GM12878 (cell line): Measurements from ENCODE around the gene OR5K1. TPM values are rescaled to one million over a fixed set of nuclear protein-coding genes. Genes with fewer than 3 reads are reported as not detected.

Source experiments
- ATAC-seq: fragments of 200-7000 bp; cut with Tn5 transposase; 3 replicates; pipeline ENCODE4 v1.9.1; 2020; ENCODE audit warnings: mild to moderate bottlenecking, moderate library complexity
- BruUV-seq: library from RNA; stranded (reverse); fragments of 400-500 nt; replicated peaks from 2 replicates; lab custom pipeline; 2021; lab: Mats Ljungman, UMichigan
- CTCF ChIA-PET: fragments of 300-600 bp; sonication (Branson Sonifier 250); formaldehyde crosslinking; extraction: SDS; loops from one replicate; lab custom pipeline; 2021; ENCODE audit warnings: inconsistent platforms; lab: Yijun Ruan, JAX
- POLR2A ChIA-PET: fragments of 350-600 bp; formaldehyde crosslinking; extraction: SDS; loops from one replicate; lab custom pipeline; 2021; ENCODE audit warnings: inconsistent platforms; lab: Charles Lee
- RAD21 ChIA-PET: fragments of 300-600 bp; sonication (Branson Sonifier 250); formaldehyde crosslinking; loops from one replicate; lab custom pipeline; 2023; ENCODE audit warnings: antibody characterized with exemption; ENCODE audit not compliant: unreplicated experiment; lab: Charles Lee
- SMC1A ChIA-PET: fragments of 300-600 bp; sonication (Branson Sonifier 250); formaldehyde crosslinking; loops from one replicate; lab custom pipeline; 2023; ENCODE audit not compliant: unreplicated experiment, uncharacterized antibody; lab: Charles Lee
- DNase-seq: peaks from one replicate; pipeline ENCODE4 v3.0.0-alpha.2; 2011; ENCODE audit warnings: low read depth, low spot score
- FAIRE-seq: peaks from 3 replicates; lab custom pipeline; 2011; peaks lifted over from hg19 to GRCh38; lab: Jason Lieb, UNC
- H2AFZ ChIP-seq: 2 replicates; pipeline ENCODE4 v1.6.0; 2011; ENCODE audit warnings: low read depth, low read length, control low read depth; ENCODE audit not compliant: control insufficient read depth
- H3K27ac ChIP-seq: 2 replicates; pipeline ENCODE4 v1.5.1; 2011; ENCODE audit warnings: control low read depth; ENCODE audit not compliant: control insufficient read depth, insufficient read depth
- H3K27me3 ChIP-seq, 2 experiments: replicated peaks in 1 of 2; 2 replicates each; pipeline versions ENCODE4 v1.6.0 to v1.6.1; 2011; ENCODE audit warnings: low read length in 1 of 2; ENCODE audit not compliant: control insufficient read depth in 2 of 2, insufficient read depth in 2 of 2
- H3K36me3 ChIP-seq, 2 experiments: 2 replicates each; pipeline ENCODE4 v1.5.1; 2011; ENCODE audit warnings: low read length in 1 of 2; ENCODE audit not compliant: control insufficient read depth in 2 of 2, insufficient read depth in 2 of 2
- H3K4me1 ChIP-seq: 2 replicates; pipeline ENCODE4 v1.6.1; 2011; ENCODE audit warnings: mild to moderate bottlenecking, low read length, moderate library complexity, mixed read lengths; ENCODE audit not compliant: control insufficient read depth, insufficient read depth
- H3K4me2 ChIP-seq: 2 replicates; pipeline ENCODE4 v1.6.0; 2011; ENCODE audit warnings: control low read depth; ENCODE audit not compliant: control insufficient read depth, insufficient read depth
- H3K4me3 ChIP-seq: fragments of 200-600 bp; sonication (generic); 2 replicates; pipeline ENCODE4 v1.5.1; 2016
- H3K79me2 ChIP-seq: 2 replicates; pipeline ENCODE4 v1.6.0; 2011; ENCODE audit warnings: low read length; ENCODE audit not compliant: control insufficient read depth, insufficient read depth
- H3K9ac ChIP-seq: 2 replicates; pipeline ENCODE4 v1.8.0; 2011; ENCODE audit warnings: low read length, control low read depth, mixed read lengths; ENCODE audit not compliant: control insufficient read depth, insufficient read depth
- H3K9me3 ChIP-seq: replicated peaks from 3 replicates; pipeline ENCODE4 v1.5.1; 2011; ENCODE audit warnings: mild to moderate bottlenecking, low read length; ENCODE audit not compliant: control insufficient read depth, insufficient read depth
- H4K20me1 ChIP-seq: 2 replicates; pipeline ENCODE4 v1.6.0; 2011; ENCODE audit not compliant: control insufficient read depth, insufficient read depth
- BACH1 ChIP-seq: fragments of 450-650 bp; IDR thresholded peaks from 2 replicates; pipeline ENCODE4 v1.6.1; 2017; ENCODE audit warnings: mild to moderate bottlenecking, borderline replicate concordance
- BCL11A ChIP-seq: IDR thresholded peaks from 2 replicates; pipeline ENCODE4 v1.6.1; 2011; ENCODE audit warnings: low read depth, low read length
- CBX3 ChIP-seq: fragments of 200-600 bp; sonication (generic); IDR thresholded peaks from 2 replicates; pipeline ENCODE4 v1.6.1; 2016; ENCODE audit warnings: low read depth, borderline replicate concordance
- CHD4 ChIP-seq: fragments of 200-600 bp; sonication (generic); IDR thresholded peaks from 2 replicates; pipeline ENCODE4 v1.6.1; 2016; ENCODE audit warnings: mild to moderate bottlenecking
- EED ChIP-seq: sonication (generic); IDR thresholded peaks from 2 replicates; pipeline ENCODE4 v1.6.1; 2016; ENCODE audit warnings: antibody characterized with exemption, low read depth
- HDAC2 ChIP-seq: fragments of 200-600 bp; sonication (generic); IDR thresholded peaks from 2 replicates; pipeline ENCODE4 v1.6.1; 2017
- MLLT1 ChIP-seq: fragments of 450-650 bp; IDR thresholded peaks from 2 replicates; pipeline ENCODE4 v1.6.1; 2016; ENCODE audit warnings: mild to moderate bottlenecking
- NBN ChIP-seq: fragments of 450-650 bp; IDR thresholded peaks from 2 replicates; pipeline ENCODE4 v1.6.1; 2016
- NFXL1 ChIP-seq: fragments of 450-650 bp; IDR thresholded peaks from 2 replicates; pipeline ENCODE4 v1.6.1; 2017; ENCODE audit warnings: antibody characterized with exemption, mild to moderate bottlenecking, borderline replicate concordance
- RBBP5 ChIP-seq: fragments of 200-600 bp; sonication (generic); conservative IDR thresholded peaks from 2 replicates; pipeline ENCODE4 v1.6.1; 2016
- RCOR1 ChIP-seq: conservative IDR thresholded peaks from 2 replicates; pipeline ENCODE4 v1.6.1; 2012; ENCODE audit warnings: low read depth, low read length, improper control_type of control experiment
- RUNX3 ChIP-seq: IDR thresholded peaks from 2 replicates; pipeline ENCODE4 v1.6.1; 2012; ENCODE audit warnings: low read length, inconsistent platforms
- SRF ChIP-seq, 2 experiments: IDR thresholded peaks; 2 replicates each; pipeline ENCODE4 v1.6.1; 2011; ENCODE audit warnings: low read depth in 2 of 2, low read length in 2 of 2, mild to moderate bottlenecking in 1 of 2, moderate library complexity in 1 of 2
- STAT3 ChIP-seq: IDR thresholded peaks from 2 replicates; pipeline ENCODE4 v1.6.1; 2011; ENCODE audit warnings: low read depth, low read length, improper control_type of control experiment
- ZNF622 ChIP-seq: fragments of 450-650 bp; IDR thresholded peaks from 2 replicates; pipeline ENCODE4 v1.6.1; 2017; ENCODE audit warnings: mild to moderate bottlenecking, inconsistent platforms
- ZZZ3 ChIP-seq: IDR thresholded peaks from 2 replicates; pipeline ENCODE4 v1.6.1; 2011; ENCODE audit warnings: low read depth; ENCODE audit not compliant: control insufficient read depth, insufficient read length
- in situ Hi-C: fragments of 300-500 bp; cut with MboI; formaldehyde crosslinking; loops from 9 replicates; pipeline ENCODE4 v1.14.3; 2018; ENCODE audit warnings: mixed read lengths
- intact Hi-C: fragments of 100-400 bp; cut with micrococcal nuclease; formaldehyde crosslinking; loops from one replicate; pipeline ENCODE4 v1.14.2; 2022; ENCODE audit not compliant: unreplicated experiment
- polyA plus RNA-seq, 11 experiments: library from polyadenylated mRNA; depleted of rRNA in 4 of 11; unstranded in 6 of 11; stranded (reverse) in 5 of 11; fragments of >200 nt; fragmentation: Nextera tagmentation in 4 of 11; fragmentation: Illumina TruSeq in 1 of 11; extraction: Ambion mirVana in 4 of 11; extraction: Trizol in 1 of 11; gene quantifications; 1 replicate in 1 of 11; 2 replicates in 10 of 11; pipeline versions ENCODE4 v1.2.1 to v1.2.3, GENCODE V29; 2011 to 2016; ENCODE audit warnings: inconsistent platforms in 2 of 11, missing spikeins in 2 of 11, low read depth in 1 of 11
- total RNA-seq, 4 experiments: library from RNA; depleted of rRNA in 3 of 4; stranded (reverse); fragments of >200 nt in 3 of 4; fragmentation: Illumina TruSeq in 1 of 4; extraction: Trizol in 1 of 4; gene quantifications; 2 replicates each; pipeline versions ENCODE4 v1.2.1 to v1.2.3, GENCODE V29; 2013 to 2021
- TF ChIP-seq, protein P1 (sequence below): fragments of 450-650 bp; IDR thresholded peaks from 2 replicates; pipeline ENCODE4 v1.6.1; 2017; ENCODE audit warnings: borderline replicate concordance

Gene OR5K1
- total and polyA plus RNA-seq, 10 of the 15 experiments (the other 5 are each of a cell fraction or from before 2014, with no cell fraction given): 0.50 TPM; not detected in 9

- ChIA-PET RAD21 (no interaction called here), POLR2A (no interaction called here), CTCF (no interaction called here), SMC1A (no interaction called here)
- Histone ChIP-seq H3K4me2 (no peak overlapping the region), H3K9ac (no peak overlapping the region), H3K9me3 (no peaks in the 10 kb centered on the region; the same call in 2 of the 3 replicates), H3K27me3 (no peaks in the 10 kb centered on the region), H4K20me1 (no peaks in the 10 kb centered on the region), H3K36me3 (no peaks in the 10 kb centered on the region), H3K4me1 (no peaks in the 10 kb centered on the region), H3K4me3 (no peak overlapping the region), H2AFZ (no peak overlapping the region), H3K79me2 (no peaks in the 10 kb centered on the region), H3K27ac (no peak overlapping the region)
- no TSS peak for BruUV-seq
- ATAC-seq (no peak), FAIRE-seq (no peak), DNase-seq (no peak)
- TF ChIP-seq NBN (no peak), CHD4 (no peak), RUNX3 (no peak), BACH1 (no peak), CBX3 (no peak), RCOR1 (no peak), RBBP5 (no peak), EED (no peak), ZZZ3 (no peak), MLLT1 (no peak), HDAC2 (no peak), STAT3 (no peak), NFXL1 (no peak), BCL11A (no peak), SRF (IDR thresholded peaks at IDR 0.05; ENCODE audit: low read depth in 2 of 2, low read length in 2 of 2) (no peak), ZNF622 (no peak)
- TF ChIP-seq, protein P1, sequence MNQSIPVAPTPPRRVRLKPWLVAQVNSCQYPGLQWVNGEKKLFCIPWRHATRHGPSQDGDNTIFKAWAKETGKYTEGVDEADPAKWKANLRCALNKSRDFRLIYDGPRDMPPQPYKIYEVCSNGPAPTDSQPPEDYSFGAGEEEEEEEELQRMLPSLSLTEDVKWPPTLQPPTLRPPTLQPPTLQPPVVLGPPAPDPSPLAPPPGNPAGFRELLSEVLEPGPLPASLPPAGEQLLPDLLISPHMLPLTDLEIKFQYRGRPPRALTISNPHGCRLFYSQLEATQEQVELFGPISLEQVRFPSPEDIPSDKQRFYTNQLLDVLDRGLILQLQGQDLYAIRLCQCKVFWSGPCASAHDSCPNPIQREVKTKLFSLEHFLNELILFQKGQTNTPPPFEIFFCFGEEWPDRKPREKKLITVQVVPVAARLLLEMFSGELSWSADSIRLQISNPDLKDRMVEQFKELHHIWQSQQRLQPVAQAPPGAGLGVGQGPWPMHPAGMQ: no peak
- in situ Hi-C loops: loop anchor here (5.0 kb wide), 1 partner anchor 132 kb away; no protein-coding TSS in a partner anchor
- intact Hi-C loops: no loop called here
Measured at GRCh38 chr3:98440283-98440682, 22.7 kb upstream of the OR5K1 start.
